ENCODE data around the gene C16orf96.
A peak's percentile ranks its signal among the peaks of the same experiment; 100 is the strongest.

Gene C16orf96

DNA sequence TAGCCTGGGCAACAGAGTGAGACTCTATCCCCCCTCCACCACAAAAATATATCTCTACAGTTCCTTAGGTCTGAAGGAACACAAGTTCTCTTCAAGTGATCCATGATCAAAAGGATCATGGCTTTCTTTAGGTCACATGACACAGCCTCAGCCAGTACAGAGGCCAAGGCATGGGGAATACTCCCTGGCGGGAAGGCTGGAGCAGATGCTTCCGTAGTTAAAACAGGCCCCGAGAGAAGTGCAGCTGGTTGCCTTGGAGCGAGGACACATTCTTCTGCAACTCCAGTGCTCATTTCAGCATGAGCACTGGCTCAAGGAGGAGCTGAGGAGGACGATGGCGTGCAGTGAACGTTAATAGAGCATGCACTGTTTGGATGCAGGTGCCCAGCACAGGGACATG, 31.1 kb upstream of the C16orf96 start:
- DNase-seq (ENCODE audit: low read depth, low spot score): no peak

DNA sequence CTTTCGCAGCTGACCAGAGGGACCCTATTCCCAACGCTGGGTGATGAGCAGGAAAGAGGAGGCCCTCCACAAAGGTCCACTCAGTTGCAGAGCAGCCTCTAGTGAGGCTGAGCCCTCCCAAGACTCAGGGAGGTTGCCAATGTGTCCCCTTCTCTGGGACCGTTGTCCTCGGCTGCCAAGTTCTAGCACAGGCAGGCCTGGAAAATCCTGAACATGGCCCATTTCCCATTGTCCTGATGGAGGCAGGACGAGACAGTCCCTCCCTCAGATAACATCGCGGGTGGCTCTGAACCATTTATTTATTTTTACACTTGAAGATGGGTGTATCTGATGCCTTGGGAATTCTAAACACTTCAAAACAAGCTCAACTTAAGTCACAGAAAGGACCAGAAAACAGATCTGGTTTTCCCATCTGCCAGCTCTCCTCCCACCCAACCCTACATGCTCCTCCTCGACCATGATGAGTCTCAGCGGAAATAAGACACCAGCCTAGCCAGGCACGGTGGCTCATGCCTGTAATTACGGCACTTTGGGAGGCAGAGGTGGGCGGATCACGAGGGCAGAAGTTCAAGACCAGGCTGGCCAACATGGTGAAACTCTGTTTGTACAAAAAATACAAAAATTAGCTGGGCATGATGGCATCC, 30.4 kb upstream of the C16orf96 start:
- no peak for DNase-seq (ENCODE audit: low read depth, low spot score)

DNA sequence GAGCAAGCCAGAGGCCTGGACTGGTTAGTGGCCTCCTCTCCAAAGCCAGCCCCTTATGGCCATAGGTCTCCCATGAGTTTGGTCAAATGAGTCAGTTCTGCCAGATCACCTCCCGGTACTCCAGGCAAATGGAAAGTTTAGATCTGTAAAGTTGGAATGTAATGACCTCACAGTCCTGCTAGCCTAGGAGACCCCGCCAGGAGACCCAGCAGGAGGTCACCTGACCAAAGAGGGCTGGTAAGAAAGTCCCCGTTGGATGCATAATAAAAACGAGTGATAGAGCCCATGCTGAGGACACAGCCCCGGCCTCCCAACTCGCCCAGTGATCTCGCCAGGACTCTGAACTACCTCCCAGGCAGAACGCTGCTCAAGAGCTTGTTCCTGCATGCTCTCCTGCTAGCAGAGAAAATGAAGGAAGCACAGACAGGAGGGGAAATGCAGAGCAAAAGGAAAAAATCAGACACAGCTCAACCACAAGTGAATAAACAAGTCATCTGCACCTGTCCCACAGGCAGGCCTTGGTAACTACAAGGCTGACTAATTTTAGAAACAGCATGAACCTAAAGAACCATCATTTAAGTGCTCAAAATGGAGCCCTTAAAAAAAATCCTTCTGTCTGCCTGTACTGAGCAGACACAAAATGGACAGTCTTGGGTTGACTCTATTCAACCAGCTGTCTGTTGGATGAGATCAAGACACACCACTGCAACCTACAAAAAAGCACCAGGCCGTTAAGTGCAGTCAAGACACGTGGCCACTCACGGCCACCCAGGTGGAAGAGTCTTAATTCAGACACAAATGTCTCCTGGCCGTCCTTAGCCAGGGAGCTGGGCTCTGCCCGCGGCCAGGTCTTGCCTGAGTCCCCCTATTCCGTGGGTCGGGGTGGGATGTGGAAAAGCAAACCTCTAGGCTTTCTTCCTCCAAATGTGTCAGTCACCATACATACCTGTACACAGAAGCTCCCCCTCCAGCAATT, 26.8 kb upstream of the C16orf96 start:
- DNase-seq (ENCODE audit: low read depth, low spot score): no peak

DNA sequence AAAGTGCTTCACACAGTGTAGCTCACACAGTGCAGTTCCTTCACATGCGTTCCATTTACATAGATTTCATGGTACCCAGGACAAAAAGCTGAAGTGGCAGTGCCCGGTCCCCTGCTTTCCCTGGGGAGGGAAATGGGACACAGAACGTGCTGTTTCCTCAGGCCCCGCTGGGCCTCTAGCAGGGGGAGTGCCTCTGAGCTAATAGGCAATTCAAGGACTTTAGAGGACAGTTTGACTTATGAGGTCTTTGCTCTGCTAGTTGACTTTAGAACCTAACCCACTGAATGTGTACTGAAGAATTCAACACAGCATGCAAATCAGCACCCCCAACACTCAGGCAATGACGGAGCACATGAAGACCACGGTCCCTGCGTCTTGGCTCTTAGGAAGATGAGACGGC, 24.3 kb upstream of the C16orf96 start:
- no peak for DNase-seq (ENCODE audit: low read depth, low spot score)

- no peak for DNase-seq (ENCODE audit: low read depth, low spot score)
Observed at GRCh38 chr16:4532238-4532637, 23.9 kb upstream of the C16orf96 start.

DNA sequence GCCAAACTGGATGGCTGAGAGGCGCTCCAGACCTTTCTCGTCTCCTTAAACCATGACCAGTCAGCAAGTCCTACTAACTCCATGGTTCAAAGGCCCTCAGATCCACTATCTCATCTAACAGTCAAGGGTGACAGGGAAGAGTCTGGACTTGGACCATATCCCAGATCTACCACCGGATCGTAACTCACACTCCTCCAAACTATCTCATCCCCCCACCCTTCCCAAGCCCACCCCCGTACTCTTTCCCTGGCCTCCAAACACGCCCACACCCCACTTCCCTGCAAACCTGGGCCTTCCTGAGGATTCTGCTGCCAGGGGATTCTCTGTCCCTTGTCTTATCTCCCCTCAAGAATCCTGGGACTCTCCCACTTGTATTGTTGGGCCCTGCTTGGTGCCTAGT, 22.6 kb upstream of the C16orf96 start:
- no peak for DNase-seq (ENCODE audit: low read depth, low spot score)

- no peak for DNase-seq (ENCODE audit: low read depth, low spot score)
Observed at GRCh38 chr16:4534151-4534790, 21.9 kb upstream of the C16orf96 start.

- no peak for DNase-seq (ENCODE audit: low read depth, low spot score)
Observed at GRCh38 chr16:4535627-4536108, 20.5 kb upstream of the C16orf96 start.

GRCh38 chr16:4536391-4537106, 19.6 kb upstream of the C16orf96 start:
- DNase-seq (ENCODE audit: low read depth, low spot score): no peak

DNA sequence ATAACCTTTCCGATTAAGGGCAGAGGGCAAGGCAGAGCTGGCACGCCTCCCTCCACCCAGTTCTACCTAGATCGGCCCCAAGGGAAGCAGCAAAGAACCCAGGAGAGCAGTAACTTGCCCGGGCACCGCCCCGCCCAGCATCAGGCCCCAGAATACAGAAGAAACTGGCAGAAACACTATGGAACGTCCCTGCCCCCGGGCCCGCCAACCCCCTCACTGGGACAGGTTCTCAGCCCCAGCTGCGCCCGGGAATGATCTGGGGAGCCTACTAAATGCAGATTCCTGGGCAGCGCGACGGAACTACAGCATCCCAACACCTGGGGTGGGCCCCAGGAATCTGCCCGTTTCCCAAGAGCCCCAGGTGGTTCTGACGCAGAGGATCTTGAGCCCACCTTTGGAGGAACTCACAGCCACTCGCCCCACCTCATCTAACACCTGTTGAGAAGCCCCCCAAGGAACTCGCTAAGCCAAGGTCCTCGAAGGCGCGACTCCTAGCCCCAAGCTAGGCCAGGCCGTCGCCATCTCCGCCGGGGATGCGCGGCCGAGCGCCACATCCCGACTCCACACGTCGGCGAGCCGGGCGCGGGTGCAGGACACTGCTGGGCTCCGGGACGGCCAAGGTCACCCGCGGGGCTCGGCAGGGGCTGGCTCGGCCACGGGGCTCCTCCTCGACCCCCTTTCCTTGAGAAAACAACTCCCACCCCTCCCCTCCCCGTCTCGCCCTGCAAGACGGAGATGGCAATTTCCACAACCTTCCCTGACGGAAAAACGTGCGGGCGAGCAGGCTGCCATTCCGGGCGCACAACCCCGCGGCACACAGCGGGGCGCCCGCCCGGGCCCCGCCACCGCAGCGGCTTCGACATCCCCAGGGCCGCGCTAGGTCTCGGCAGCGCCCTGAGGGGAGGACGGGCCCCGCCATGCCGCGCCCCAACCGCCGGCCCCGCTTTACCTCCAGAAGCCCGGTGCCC, 18.5 kb upstream of the C16orf96 start:
- DNase-seq (ENCODE audit: low read depth, low spot score): no peak

GRCh38 chr16:4538350-4539235, 17.5 kb upstream of the C16orf96 start, which contains the start of gene CDIP1:
TSS of gene CDIP1 (minus strand) at chr16:4538773. CDS start at chr16:4514130, 24,643 bp downstream.
- peak; percentile 90 for DNase-seq (ENCODE audit: low read depth, low spot score)

GRCh38 chr16:4539716-4540284, 16.3 kb upstream of the C16orf96 start:
- DNase-seq (ENCODE audit: low read depth, low spot score): no peak

GRCh38 chr16:4544473-4544872, 11.7 kb upstream of the C16orf96 start:
- DNase-seq (ENCODE audit: low read depth, low spot score): no peak

DNA sequence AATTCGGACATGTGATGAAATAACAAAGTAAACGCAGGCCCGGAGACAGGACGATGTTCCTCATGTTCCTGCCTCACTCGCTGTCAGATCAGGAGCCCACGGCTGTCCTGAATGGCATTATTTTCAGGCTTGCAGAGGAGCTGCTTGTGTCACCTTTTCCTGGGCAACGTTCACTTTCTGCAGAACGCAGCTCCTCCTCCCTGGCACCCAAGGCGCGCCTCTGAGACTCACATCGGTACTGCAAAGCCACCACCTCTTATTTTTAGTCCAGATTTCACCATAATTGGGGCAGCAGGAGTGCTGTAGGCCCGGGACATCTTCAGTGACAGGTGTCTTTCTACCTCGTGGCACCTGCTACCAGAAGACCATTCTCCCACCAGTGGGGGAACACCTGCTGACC, 8.0 kb upstream of the C16orf96 start:
- DNase-seq (ENCODE audit: low read depth, low spot score): no peak

- no peak for DNase-seq (ENCODE audit: low read depth, low spot score)
Observed at GRCh38 chr16:4550591-4550990, 5.5 kb upstream of the C16orf96 start.

- no peak for DNase-seq (ENCODE audit: low read depth, low spot score)
Observed at GRCh38 chr16:4552541-4552940, 3.6 kb upstream of the C16orf96 start.

- DNase-seq (ENCODE audit: low read depth, low spot score): no peak
Observed at GRCh38 chr16:4556580-4556979, 440 bp downstream of the C16orf96 start.

GRCh38 chr16:4557973-4558372, 1.8 kb downstream of the C16orf96 start:
- DNase-seq (ENCODE audit: low read depth, low spot score): no peak

DNA sequence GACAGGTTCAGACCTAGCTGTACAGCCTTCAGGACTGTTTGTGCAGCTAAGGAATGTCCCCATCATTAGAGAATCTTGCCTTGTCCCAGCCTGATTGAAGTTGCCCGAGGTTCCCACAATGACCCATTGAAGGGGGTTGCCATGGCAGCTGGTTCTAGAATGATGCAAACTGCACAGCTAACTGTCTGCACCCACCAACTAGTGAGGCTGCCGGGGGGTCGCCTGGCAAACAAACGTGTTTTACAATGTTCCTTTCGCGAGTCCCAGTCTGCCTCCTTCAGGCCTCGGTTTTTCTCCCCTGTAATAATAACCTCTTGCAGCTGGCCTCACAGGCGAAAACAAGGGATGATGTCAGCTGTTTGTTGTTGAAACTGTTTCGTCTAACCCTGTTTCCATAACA, 5.5 kb downstream of the C16orf96 start:
- no peak for DNase-seq (ENCODE audit: low read depth, low spot score)

Measured in brain pericyte (primary cell).